Caco-2 (cell line): Measurements from ENCODE around the gene RAB6B. TPM values are rescaled to one million over a fixed set of nuclear protein-coding genes. Genes with fewer than 3 reads are reported as not detected.
A peak's percentile ranks its signal among the peaks of the same experiment; 100 is the strongest.

Source experiments
- Bru-seq: library from RNA; stranded (reverse); fragments of 400-500 nt; gene quantifications from one replicate; lab custom pipeline; 2021; lab: Mats Ljungman, UMichigan
- BruChase-seq, 2 experiments: library from RNA; stranded (reverse); fragments of 400-500 nt; gene quantifications; one replicate each; lab custom pipeline; 2021; lab: Mats Ljungman, UMichigan
- BruUV-seq: library from RNA; stranded (reverse); fragments of 400-500 nt; replicated peaks from 2 replicates; lab custom pipeline; 2021; lab: Mats Ljungman, UMichigan
- CTCF ChIA-PET: fragments of 300-600 bp; sonication (Branson Sonifier 250); formaldehyde crosslinking; loops from one replicate; lab custom pipeline; 2022; ENCODE audit warnings: antibody characterized with exemption; lab: Charles Lee
- POLR2A ChIA-PET: fragments of 300-600 bp; sonication (Branson Sonifier 250); formaldehyde crosslinking; loops from one replicate; lab custom pipeline; 2022; ENCODE audit warnings: antibody characterized with exemption; lab: Charles Lee
- DNase-seq, 2 experiments: peaks; one replicate each; pipeline versions ENCODE4 v3.0.0 to v3.0.0-alpha.2; 2020 to 2022
- H3K27me3 ChIP-seq: replicated peaks from 2 replicates; pipeline ENCODE4 v1.6.0; 2011; ENCODE audit warnings: low read length; ENCODE audit not compliant: control insufficient read depth, insufficient read depth
- H3K36me3 ChIP-seq: 2 replicates; pipeline ENCODE4 v1.5.1; 2011; ENCODE audit warnings: low read length; ENCODE audit not compliant: control insufficient read depth, insufficient read depth
- H3K4me1 ChIP-seq: fragments of 250-450 bp; sonication (Bioruptor Pico); 2 replicates; pipeline ENCODE4 v1.5.1; 2020; ENCODE audit warnings: mild to moderate bottlenecking
- H3K4me3 ChIP-seq: 2 replicates; pipeline ENCODE4 v1.5.1; 2011; ENCODE audit warnings: low read depth, mild to moderate bottlenecking, control low read depth, low read length
- H3K9me3 ChIP-seq: fragments of 250-450 bp; sonication (Bioruptor Pico); 2 replicates; pipeline ENCODE4 v1.5.1; 2020; ENCODE audit warnings: mild to moderate bottlenecking, moderate library complexity
- H3K27ac Mint-ChIP-seq: one replicate; pipeline ENCODE4 v1.8.0; 2022; ENCODE audit warnings: mixed read lengths; ENCODE audit not compliant: unreplicated experiment
- H3K27me3 Mint-ChIP-seq: one replicate; pipeline ENCODE4 v1.8.0; 2022; ENCODE audit warnings: mixed read lengths; ENCODE audit not compliant: insufficient read depth, unreplicated experiment
- H3K36me3 Mint-ChIP-seq: one replicate; pipeline ENCODE4 v1.8.0; 2022; ENCODE audit warnings: mild to moderate bottlenecking, mixed read lengths; ENCODE audit not compliant: insufficient read depth, unreplicated experiment
- H3K4me1 Mint-ChIP-seq: one replicate; pipeline ENCODE4 v1.8.0; 2022; ENCODE audit warnings: low read depth, mixed read lengths; ENCODE audit not compliant: unreplicated experiment
- H3K4me3 Mint-ChIP-seq: one replicate; pipeline ENCODE4 v1.8.0; 2022; ENCODE audit warnings: mild to moderate bottlenecking, moderate library complexity, mixed read lengths; ENCODE audit not compliant: unreplicated experiment
- H3K9me3 Mint-ChIP-seq: one replicate; pipeline ENCODE4 v1.8.0; 2022; ENCODE audit warnings: mixed read lengths; ENCODE audit not compliant: unreplicated experiment
- intact Hi-C: fragments of 100-400 bp; cut with micrococcal nuclease; formaldehyde crosslinking; loops from one replicate; pipeline ENCODE4 v1.10.0; 2022; ENCODE audit not compliant: unreplicated experiment
- long read RNA-seq: library from polyadenylated mRNA; stranded (forward); transcript quantifications from one replicate; pipeline ENCODE4 v2.0.0, GENCODE V29; 2022
- total RNA-seq: library from RNA; stranded (reverse); gene quantifications from 2 replicates; pipeline ENCODE4 v1.2.3, GENCODE V29; 2022
- TF ChIP-seq, protein P1 (sequence below), 2 experiments: fragments of 200-600 bp in 1 of 2; IDR thresholded peaks; 1 replicate in 1 of 2; 2 replicates in 1 of 2; pipeline versions ENCODE4 v1.5.1 to v1.8.0; 2011 to 2022; ENCODE audit warnings: antibody characterized with exemption in 1 of 2, control low read depth in 1 of 2, inconsistent platforms in 1 of 2, low read depth in 1 of 2, low read length in 1 of 2, mild to moderate bottlenecking in 1 of 2, moderate library complexity in 1 of 2; ENCODE audit not compliant: insufficient read depth in 1 of 2, severe bottlenecking in 1 of 2, unreplicated experiment in 1 of 2

RAB6B gene
- total RNA-seq (2.5 and 3.2 TPM in 2 replicates), Bru-seq, nascent RNA (percentile 26 among the genes with signal in this experiment), BruChase-seq, experiment 1, labeled RNA remaining after a 2-hour chase (percentile 27 among the genes with signal in this experiment), BruChase-seq, experiment 2, labeled RNA remaining after a 6-hour chase (percentile 30 among the genes with signal in this experiment)
- long read RNA-seq, partial matches to known transcripts, result 0 of 1 reads
- long read RNA-seq, other reads (novel, unspliced or antisense), result 1 of 1 reads

DNA sequence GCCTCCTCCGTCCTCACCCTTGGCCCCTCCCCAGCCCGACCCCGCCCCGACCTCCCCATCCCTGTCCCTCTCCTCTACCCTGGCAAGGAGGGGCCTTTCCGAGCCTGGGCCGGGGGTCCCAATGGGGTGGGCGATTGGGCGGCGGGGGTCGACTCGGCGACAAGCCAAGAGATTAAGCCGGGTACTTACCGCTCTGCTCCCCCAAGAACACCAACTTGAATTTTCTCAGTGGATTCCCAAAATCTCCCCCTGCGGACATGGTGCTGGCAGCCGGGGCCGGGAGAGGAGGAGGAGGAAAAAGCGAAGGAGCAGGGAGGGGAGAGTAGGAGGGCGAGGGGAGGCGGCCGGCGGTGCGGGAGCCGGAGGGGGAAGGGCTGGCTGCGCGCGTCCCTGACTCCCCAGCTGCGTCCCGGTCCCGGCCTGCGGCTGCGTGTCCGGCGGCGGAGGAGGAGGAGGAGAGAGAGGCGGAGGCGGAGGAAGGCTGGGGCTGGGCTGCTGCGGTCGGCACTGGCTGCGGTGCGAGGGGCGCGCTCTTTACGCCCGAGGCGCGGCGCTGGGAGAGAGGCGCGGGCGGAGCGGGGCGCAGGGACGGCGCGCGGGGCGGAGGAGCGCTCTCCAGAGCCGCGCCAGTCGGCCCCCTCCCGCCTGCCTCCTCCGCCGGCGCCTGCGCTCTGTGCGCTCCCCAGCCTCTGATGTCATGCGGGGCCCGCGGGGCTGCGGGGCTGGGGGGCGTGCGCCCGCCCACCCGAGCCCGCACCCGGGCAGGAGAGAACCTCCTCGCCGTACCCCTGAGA, at the start of gene RAB6B:
RAB6B (minus strand) TSS at position 675 of the 794 bp plus-strand sequence; CDS start at position 259, 416 bp downstream.
- H3K27ac Mint-ChIP-seq, result no peak within 1 kb of the TSS
- TF ChIP-seq, protein P1, sequence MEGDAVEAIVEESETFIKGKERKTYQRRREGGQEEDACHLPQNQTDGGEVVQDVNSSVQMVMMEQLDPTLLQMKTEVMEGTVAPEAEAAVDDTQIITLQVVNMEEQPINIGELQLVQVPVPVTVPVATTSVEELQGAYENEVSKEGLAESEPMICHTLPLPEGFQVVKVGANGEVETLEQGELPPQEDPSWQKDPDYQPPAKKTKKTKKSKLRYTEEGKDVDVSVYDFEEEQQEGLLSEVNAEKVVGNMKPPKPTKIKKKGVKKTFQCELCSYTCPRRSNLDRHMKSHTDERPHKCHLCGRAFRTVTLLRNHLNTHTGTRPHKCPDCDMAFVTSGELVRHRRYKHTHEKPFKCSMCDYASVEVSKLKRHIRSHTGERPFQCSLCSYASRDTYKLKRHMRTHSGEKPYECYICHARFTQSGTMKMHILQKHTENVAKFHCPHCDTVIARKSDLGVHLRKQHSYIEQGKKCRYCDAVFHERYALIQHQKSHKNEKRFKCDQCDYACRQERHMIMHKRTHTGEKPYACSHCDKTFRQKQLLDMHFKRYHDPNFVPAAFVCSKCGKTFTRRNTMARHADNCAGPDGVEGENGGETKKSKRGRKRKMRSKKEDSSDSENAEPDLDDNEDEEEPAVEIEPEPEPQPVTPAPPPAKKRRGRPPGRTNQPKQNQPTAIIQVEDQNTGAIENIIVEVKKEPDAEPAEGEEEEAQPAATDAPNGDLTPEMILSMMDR (IDR thresholded peaks at IDR 0.05; ENCODE audit: insufficient read depth in 1 of 2, low read depth in 1 of 2, low read length in 1 of 2, severe bottlenecking in 1 of 2, unreplicated experiment in 1 of 2), result no peak
- no peaks in the 10 kb centered on the region for H3K9me3 Mint-ChIP-seq
- ChIA-PET POLR2A (no interaction called here), CTCF (no interaction called here)
- H3K27me3 ChIP-seq, result peaks cover 5% of the 10 kb centered on the region
- H3K4me1 Mint-ChIP-seq, result no peaks in the 10 kb centered on the region
- H3K27me3 Mint-ChIP-seq, result peaks cover 18% of the 10 kb centered on the region
- peak within 1 kb of the TSS; percentile 89 for H3K4me3 Mint-ChIP-seq
- no peaks in the 10 kb centered on the region for H3K9me3 ChIP-seq
- peak within 1 kb of the TSS; percentile 61 for H3K4me3 ChIP-seq
- BruUV-seq, result no TSS peak
- intact Hi-C loops, result loop anchor here (5.0 kb wide), 1 partner anchor 68 kb away; no protein-coding TSS in a partner anchor
- H3K36me3 ChIP-seq, result no peaks in the 10 kb centered on the region; the same call in 1 of the 2 replicates
- peak in 1 of 2 experiments; percentile 53 for DNase-seq
- 0 out of 2 replicates have a peak, but pooled peaks cover 3% of the 10 kb centered on the region for H3K4me1 ChIP-seq
- H3K36me3 Mint-ChIP-seq, result no peaks in the 10 kb centered on the region

DNA sequence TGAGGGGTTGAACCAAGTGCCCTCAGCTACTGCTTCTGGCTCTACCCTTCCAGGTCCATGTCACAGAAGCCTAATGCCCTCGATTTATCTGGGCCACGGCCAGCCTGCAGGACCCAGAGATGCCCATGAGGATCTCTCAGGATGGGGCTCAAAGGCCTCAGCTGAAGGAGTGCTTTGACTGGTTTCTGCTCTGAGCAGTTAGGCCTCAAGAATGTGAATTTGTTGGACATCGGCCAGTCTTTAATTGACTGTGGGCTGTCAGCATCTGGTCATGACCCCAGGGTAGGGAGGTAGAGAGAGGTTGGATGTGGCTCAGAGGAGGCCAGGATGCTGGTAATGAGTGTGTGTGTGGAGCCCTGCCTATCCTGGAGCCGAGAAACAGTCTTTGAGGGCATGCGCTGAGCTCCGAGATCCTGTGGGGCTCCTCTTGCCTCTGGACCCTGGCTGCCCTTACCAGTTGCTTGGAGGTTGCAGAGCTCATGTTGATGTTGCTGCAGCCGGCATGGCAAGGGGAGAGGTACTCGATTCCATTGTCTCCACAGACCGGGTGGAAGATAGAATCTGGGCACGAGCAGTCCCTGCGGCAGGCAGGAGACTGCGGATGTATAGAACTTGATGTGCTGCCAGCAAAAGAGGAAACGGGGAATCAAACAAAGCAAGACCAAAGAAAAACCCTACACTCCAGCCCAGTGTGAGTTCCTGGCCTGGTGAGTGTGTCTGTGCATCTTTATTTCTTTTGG, 49.1 kb upstream of the RAB6B start:
- Histone ChIP-seq H3K4me3 (no peak overlapping the region), H3K9me3 (no peaks in the 10 kb centered on the region), H3K4me1 (peaks cover 7% of the 10 kb centered on the region; the same call in 1 of the 2 replicates), H3K36me3 (no peaks in the 10 kb centered on the region), H3K27me3 (no peaks in the 10 kb centered on the region)
- peak in 1 of 2 experiments; percentile 6 for DNase-seq
- intact Hi-C loops, result no loop called here
- no peaks in the 10 kb centered on the region for H3K9me3 Mint-ChIP-seq
- no peaks in the 10 kb centered on the region for H3K36me3 Mint-ChIP-seq
- no peaks in the 10 kb centered on the region for H3K27me3 Mint-ChIP-seq
- BruUV-seq, result no TSS peak
- POLR2A ChIA-PET, result no interaction called here
- no peak overlapping the region for H3K4me3 Mint-ChIP-seq
- H3K4me1 Mint-ChIP-seq, result peaks cover 6% of the 10 kb centered on the region
- TF ChIP-seq, protein P1 (IDR thresholded peaks at IDR 0.05; ENCODE audit: insufficient read depth in 1 of 2, low read depth in 1 of 2, low read length in 1 of 2, severe bottlenecking in 1 of 2, unreplicated experiment in 1 of 2), result no peak
- CTCF ChIA-PET, result no interaction called here
- no peak overlapping the region for H3K27ac Mint-ChIP-seq

DNA sequence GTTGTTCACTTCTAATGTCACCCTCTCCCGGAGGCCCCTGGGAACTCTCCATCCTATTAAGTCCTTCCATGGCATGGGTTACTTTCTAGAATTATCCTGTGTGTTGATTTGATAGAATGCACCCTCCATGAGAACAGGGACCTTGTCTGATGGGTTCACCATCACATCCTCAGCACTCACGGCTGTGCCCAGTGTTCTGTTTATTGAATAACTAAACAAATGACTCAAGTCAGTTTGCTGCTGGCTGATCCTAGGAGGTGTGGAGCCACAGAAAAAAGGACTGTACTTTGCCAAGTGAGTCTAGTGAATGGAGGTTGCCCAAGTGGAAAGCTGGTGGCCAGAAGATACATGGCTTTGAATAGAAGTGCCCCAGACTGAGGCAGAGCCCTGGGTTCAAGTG, 48.5 kb upstream of the RAB6B start:
- H3K4me3 Mint-ChIP-seq, result no peak overlapping the region

More for the DNA sequence above, 48.5 kb upstream of the RAB6B start:
- intact Hi-C loops, result no loop called here
- H3K27me3 ChIP-seq, result no peaks in the 10 kb centered on the region
- Mint-ChIP-seq H3K36me3 (no peaks in the 10 kb centered on the region), H3K9me3 (no peaks in the 10 kb centered on the region), H3K27me3 (no peaks in the 10 kb centered on the region), H3K27ac (no peak overlapping the region), H3K4me1 (peaks cover 6% of the 10 kb centered on the region)
- ChIA-PET POLR2A (interaction anchor here (0.5 kb wide), 1 partner anchor 243 kb away, joined by 4 read pairs; no protein-coding TSS in a partner anchor), CTCF (no interaction called here)
- BruUV-seq, result no TSS peak
- H3K9me3 ChIP-seq, result no peaks in the 10 kb centered on the region
- peaks cover 7% of the 10 kb centered on the region; the same call in 1 of the 2 replicates for H3K4me1 ChIP-seq
- TF ChIP-seq, protein P1 (IDR thresholded peaks at IDR 0.05; ENCODE audit: insufficient read depth in 1 of 2, low read depth in 1 of 2, low read length in 1 of 2, severe bottlenecking in 1 of 2, unreplicated experiment in 1 of 2), result no peak
- no peak overlapping the region for H3K4me3 ChIP-seq
- H3K36me3 ChIP-seq, result no peaks in the 10 kb centered on the region
- DNase-seq, result no peak
